Adrenal gland (tissue), 5 donors: Measurements from ENCODE around the gene MCTP1.

ENCODE experiments used
- POLR2A ChIP-seq, 2 donors: fragments of 450-650 bp; IDR thresholded peaks; one replicate each; pipeline ENCODE4 v1.6.1; 2017; ENCODE audit warnings: antibody characterized with exemption in 2 of 2, mild to moderate bottlenecking in 2 of 2, moderate library complexity in 1 of 2
- TF ChIP-seq, protein P1 (sequence below), 6 experiments: fragments of 450-650 bp in 4 of 6; fragments of 200-600 bp in 2 of 6; sonication (generic) in 1 of 6; IDR thresholded peaks; 1 replicate in 5 of 6; 2 replicates in 1 of 6; pipeline versions ENCODE4 v1.5.1 to v1.8.0; 2016 to 2021; ENCODE audit warnings: antibody characterized with exemption in 6 of 6, mild to moderate bottlenecking in 2 of 6, moderate library complexity in 1 of 6
- donor health status: DM: no; HTN: no; CAD: no.

GRCh38 chr5:94761786-94762185 lies 523.1 kb downstream of the MCTP1 start:
- TF ChIP-seq, protein P1, sequence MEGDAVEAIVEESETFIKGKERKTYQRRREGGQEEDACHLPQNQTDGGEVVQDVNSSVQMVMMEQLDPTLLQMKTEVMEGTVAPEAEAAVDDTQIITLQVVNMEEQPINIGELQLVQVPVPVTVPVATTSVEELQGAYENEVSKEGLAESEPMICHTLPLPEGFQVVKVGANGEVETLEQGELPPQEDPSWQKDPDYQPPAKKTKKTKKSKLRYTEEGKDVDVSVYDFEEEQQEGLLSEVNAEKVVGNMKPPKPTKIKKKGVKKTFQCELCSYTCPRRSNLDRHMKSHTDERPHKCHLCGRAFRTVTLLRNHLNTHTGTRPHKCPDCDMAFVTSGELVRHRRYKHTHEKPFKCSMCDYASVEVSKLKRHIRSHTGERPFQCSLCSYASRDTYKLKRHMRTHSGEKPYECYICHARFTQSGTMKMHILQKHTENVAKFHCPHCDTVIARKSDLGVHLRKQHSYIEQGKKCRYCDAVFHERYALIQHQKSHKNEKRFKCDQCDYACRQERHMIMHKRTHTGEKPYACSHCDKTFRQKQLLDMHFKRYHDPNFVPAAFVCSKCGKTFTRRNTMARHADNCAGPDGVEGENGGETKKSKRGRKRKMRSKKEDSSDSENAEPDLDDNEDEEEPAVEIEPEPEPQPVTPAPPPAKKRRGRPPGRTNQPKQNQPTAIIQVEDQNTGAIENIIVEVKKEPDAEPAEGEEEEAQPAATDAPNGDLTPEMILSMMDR (IDR thresholded peaks at IDR 0.05): no peak
- TF ChIP-seq POLR2A (IDR thresholded peaks at IDR 0.05): no peak
